ENCODE measurements around the gene PCLAF. TPM values are rescaled to one million over a fixed set of nuclear protein-coding genes. Genes with fewer than 3 reads are reported as not detected.
"Not testable (repeated sequence)": the region's sequence is repeated elsewhere in the genome, so short reads cannot be mapped to it uniquely, and the experiment has no call there.

Gene PCLAF
- total and polyA plus RNA-seq, 2 donors (not counting 3 experiments of a cell fraction or from before 2014, with no cell fraction given): 54.7 to 55.2 TPM

GRCh38 chr15:64373360-64373759 lies 7.9 kb downstream of the PCLAF start:
- dilution Hi-C loops (cut with MboI; ENCODE audit: extremely low pct_ligation_motif_present, low sequenced_read_pairs) (no loop called here), intact Hi-C loops (cut with micrococcal nuclease) (no loop called here)
- no peak for TF ChIP-seq EZH2 (IDR thresholded peaks at IDR 0.05; ENCODE audit: borderline replicate concordance, low read depth, low read length, severe bottlenecking)
- no peak for TF ChIP-seq JUN (IDR thresholded peaks at IDR 0.05; ENCODE audit: borderline replicate concordance, insufficient read depth, insufficient read length, low read depth)
- no peak for TF ChIP-seq CTCF (IDR thresholded peaks at IDR 0.05; ENCODE audit: extremely low read depth in 1 of 2, insufficient read depth in 1 of 2, low read depth in 1 of 2, low read length in 2 of 2)
- TF ChIP-seq, protein P1, sequence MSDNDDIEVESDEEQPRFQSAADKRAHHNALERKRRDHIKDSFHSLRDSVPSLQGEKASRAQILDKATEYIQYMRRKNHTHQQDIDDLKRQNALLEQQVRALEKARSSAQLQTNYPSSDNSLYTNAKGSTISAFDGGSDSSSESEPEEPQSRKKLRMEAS (IDR thresholded peaks at IDR 0.05; ENCODE audit: insufficient read depth, insufficient read length): no peak
- TF ChIP-seq POLR2AphosphoS5 (IDR thresholded peaks at IDR 0.05; ENCODE audit: insufficient read depth, low read depth, low read length): no peak
- TF ChIP-seq GATA2 (IDR thresholded peaks at IDR 0.05; ENCODE audit: insufficient read depth, insufficient read length, low read depth, low read length): no peak
- no peak for TF ChIP-seq FOS (IDR thresholded peaks at IDR 0.05; ENCODE audit: borderline replicate concordance, insufficient read depth, low read length)
- no peak for TF ChIP-seq POLR2A (IDR thresholded peaks at IDR 0.05; ENCODE audit: low read depth, low read length)
- TF ChIP-seq MYC (IDR thresholded peaks at IDR 0.05; ENCODE audit: low read depth, low read length): no peak
- Histone ChIP-seq H3K36me3 (ENCODE audit: control insufficient read depth in 2 of 2, extremely low read depth in 1 of 2, insufficient read depth in 2 of 2, low read length in 2 of 2) (peaks cover 0 to 4% of the 10 kb centered on the region in 2 experiments), H3K9me3 (replicated peaks; ENCODE audit: control insufficient read depth, insufficient read depth, low read length) (no peaks in the 10 kb centered on the region), H3K9ac (replicated peaks; ENCODE audit: extremely low read depth, insufficient read depth, low read length) (no peak overlapping the region), H3K4me3 (replicated peaks in 1 of 3; ENCODE audit: insufficient read depth in 1 of 3, low read depth in 1 of 3, low read length in 3 of 3) (no peak overlapping the region), H3K27ac (ENCODE audit: insufficient read depth, low read depth, low read length) (no peak overlapping the region), H2AFZ (ENCODE audit: low read depth, low read length) (no peak overlapping the region), H4K20me1 (replicated peaks; ENCODE audit: control insufficient read depth, extremely low read depth, insufficient read depth, low read length) (no peaks in the 10 kb centered on the region), H3K79me2 (ENCODE audit: control insufficient read depth, insufficient read depth, low read length) (peaks cover 3% of the 10 kb centered on the region), H3K9me1 (replicated peaks; ENCODE audit: control insufficient read depth, extremely low read depth, insufficient read depth, low read length) (no peaks in the 10 kb centered on the region), H3K4me1 (ENCODE audit: control insufficient read depth, extremely low read depth, insufficient read depth, low read length) (no peaks in the 10 kb centered on the region), H3K4me2 (ENCODE audit: insufficient read depth, low read length) (no peak overlapping the region), H3K27me3 (ENCODE audit: control insufficient read depth in 2 of 2, insufficient read depth in 2 of 2, low read length in 2 of 2) (no peaks in the 10 kb centered on the region)
- no TSS peak for BruUV-seq (replicated peaks)
- CTCF ChIA-PET: interaction anchor here (1.1 kb wide), 1 partner anchor 163 kb away, joined by 4 read pairs; no protein-coding TSS in a partner anchor
- no peak for FAIRE-seq
- POLR2A ChIA-PET: no interaction called here
- no peak for DNase-seq (ENCODE audit: low read depth, low spot score)

DNA sequence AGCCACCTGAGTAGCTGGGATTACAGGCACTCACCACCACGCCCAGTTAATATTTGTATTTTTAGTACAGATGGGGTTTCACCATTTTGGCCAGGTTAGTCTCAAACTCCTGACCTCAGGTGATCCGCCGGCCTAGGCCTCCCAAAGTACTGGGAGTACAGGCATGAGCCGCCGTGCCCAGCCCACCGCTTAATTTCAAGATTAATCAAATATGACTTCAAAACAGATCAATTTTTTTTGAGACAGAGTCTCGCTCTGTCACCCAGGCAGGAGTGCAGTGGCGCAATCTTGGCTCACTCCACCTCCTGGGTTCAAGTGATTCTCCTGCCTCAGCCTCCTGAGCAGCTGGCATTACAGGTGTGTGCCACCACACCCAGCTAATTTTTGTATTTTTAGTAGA lies 9.9 kb downstream of the PCLAF start:
- dilution Hi-C loops (cut with MboI; ENCODE audit: extremely low pct_ligation_motif_present, low sequenced_read_pairs); intact Hi-C loops (cut with micrococcal nuclease): not testable (repeated sequence)

More for the DNA sequence above, 9.9 kb downstream of the PCLAF start:
- H3K79me2 ChIP-seq (ENCODE audit: control insufficient read depth, insufficient read depth, low read length); CTCF ChIA-PET; POLR2A ChIA-PET; H2AFZ ChIP-seq (ENCODE audit: low read depth, low read length); H3K9ac ChIP-seq (replicated peaks; ENCODE audit: extremely low read depth, insufficient read depth, low read length); H3K9me3 ChIP-seq (replicated peaks; ENCODE audit: control insufficient read depth, insufficient read depth, low read length); H4K20me1 ChIP-seq (replicated peaks; ENCODE audit: control insufficient read depth, extremely low read depth, insufficient read depth, low read length); H3K4me3 ChIP-seq (replicated peaks in 1 of 3; ENCODE audit: insufficient read depth in 1 of 3, low read depth in 1 of 3, low read length in 3 of 3); DNase-seq (ENCODE audit: low read depth, low spot score); H3K36me3 ChIP-seq (ENCODE audit: control insufficient read depth in 2 of 2, extremely low read depth in 1 of 2, insufficient read depth in 2 of 2, low read length in 2 of 2); FAIRE-seq; H3K27ac ChIP-seq (ENCODE audit: insufficient read depth, low read depth, low read length); H3K9me1 ChIP-seq (replicated peaks; ENCODE audit: control insufficient read depth, extremely low read depth, insufficient read depth, low read length); H3K4me1 ChIP-seq (ENCODE audit: control insufficient read depth, extremely low read depth, insufficient read depth, low read length); H3K27me3 ChIP-seq (ENCODE audit: control insufficient read depth in 2 of 2, insufficient read depth in 2 of 2, low read length in 2 of 2); H3K4me2 ChIP-seq (ENCODE audit: insufficient read depth, low read length); BruUV-seq (replicated peaks): not testable (repeated sequence)

All from endothelial cell of umbilical vein (primary cell).